Omental fat pad (tissue), 4 donors: ENCODE measurements around the gene APLP2. TPM values are rescaled to one million over a fixed set of nuclear protein-coding genes. Genes with fewer than 3 reads are reported as not detected.
"Not testable (repeated sequence)": the region's sequence is repeated elsewhere in the genome, so short reads cannot be mapped to it uniquely, and the experiment has no call there.

Experiments used
- ATAC-seq: fragments of 150-250 bp; one replicate; pipeline ENCODE4 v1.9.1; 2016; ENCODE audit warnings: mild to moderate bottlenecking, moderate library complexity; ENCODE audit not compliant: low FRiP score
- DNase-seq: peaks from one replicate; pipeline ENCODE4 v3.0.0-alpha.2; 2019; ENCODE audit warnings: low spot score
- total RNA-seq, 4 donors: library from RNA; depleted of rRNA; stranded (reverse); fragments of >200 nt; gene quantifications; one replicate each; pipeline ENCODE4 v1.1.0, GENCODE V29; 2016
- TF ChIP-seq, protein P1 (sequence below), 3 donors: fragments of 450-650 bp; IDR thresholded peaks; one replicate each; pipeline ENCODE4 v1.5.1; 2016 to 2017; ENCODE audit warnings: antibody characterized with exemption in 3 of 3, mild to moderate bottlenecking in 3 of 3, moderate library complexity in 2 of 3

APLP2 gene
- total RNA-seq, 4 donors from 2014 or later: 288 to 530 (median 485) TPM

DNA sequence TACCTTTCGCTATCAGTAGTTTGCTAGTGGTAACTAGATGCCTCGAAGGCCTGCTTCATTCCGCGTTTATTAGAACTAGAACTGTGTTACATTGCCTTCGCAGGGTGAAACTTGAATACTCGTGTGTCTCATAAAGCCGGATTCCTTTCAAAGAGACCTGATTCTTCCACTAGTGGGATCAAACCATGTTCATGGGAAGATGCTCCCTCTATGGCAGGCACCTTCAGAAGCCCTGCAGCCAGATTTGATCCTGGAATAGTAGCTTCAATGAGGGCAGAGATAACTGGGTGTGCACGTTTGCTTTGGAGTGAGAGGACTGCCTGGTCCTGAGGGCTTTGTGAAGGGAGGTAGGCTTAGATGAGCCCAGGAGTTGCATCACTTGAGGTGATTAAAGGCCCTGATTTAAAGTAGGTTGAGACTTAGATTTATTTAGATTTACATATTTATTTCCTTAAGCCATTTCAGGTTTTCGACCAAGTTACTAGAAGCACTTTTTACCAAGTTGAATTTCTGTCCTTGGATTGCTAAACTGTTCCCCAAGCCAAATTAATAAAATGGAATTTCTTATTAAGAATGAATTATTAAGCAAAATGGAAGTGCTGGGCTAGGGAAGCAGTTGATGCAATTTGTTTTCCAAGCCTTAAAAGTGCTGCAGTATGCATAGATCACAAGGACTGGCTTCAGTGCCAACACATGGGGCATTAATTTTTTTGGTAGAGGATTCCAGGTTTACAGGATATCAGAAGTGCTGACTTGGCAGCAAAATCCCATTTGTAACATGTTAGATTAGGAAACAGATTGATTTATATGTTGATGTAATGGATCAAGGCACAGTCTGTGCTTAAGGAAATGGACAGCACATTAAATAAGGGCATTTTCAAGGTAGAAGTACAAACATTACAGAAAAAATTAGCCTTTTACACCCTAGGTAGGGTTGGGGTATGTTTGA, 32.9 kb downstream of the APLP2 start:
- TF ChIP-seq, protein P1, sequence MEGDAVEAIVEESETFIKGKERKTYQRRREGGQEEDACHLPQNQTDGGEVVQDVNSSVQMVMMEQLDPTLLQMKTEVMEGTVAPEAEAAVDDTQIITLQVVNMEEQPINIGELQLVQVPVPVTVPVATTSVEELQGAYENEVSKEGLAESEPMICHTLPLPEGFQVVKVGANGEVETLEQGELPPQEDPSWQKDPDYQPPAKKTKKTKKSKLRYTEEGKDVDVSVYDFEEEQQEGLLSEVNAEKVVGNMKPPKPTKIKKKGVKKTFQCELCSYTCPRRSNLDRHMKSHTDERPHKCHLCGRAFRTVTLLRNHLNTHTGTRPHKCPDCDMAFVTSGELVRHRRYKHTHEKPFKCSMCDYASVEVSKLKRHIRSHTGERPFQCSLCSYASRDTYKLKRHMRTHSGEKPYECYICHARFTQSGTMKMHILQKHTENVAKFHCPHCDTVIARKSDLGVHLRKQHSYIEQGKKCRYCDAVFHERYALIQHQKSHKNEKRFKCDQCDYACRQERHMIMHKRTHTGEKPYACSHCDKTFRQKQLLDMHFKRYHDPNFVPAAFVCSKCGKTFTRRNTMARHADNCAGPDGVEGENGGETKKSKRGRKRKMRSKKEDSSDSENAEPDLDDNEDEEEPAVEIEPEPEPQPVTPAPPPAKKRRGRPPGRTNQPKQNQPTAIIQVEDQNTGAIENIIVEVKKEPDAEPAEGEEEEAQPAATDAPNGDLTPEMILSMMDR (IDR thresholded peaks at IDR 0.05): no peak
- ATAC-seq (peak; percentile 71), DNase-seq (no peak)

DNA sequence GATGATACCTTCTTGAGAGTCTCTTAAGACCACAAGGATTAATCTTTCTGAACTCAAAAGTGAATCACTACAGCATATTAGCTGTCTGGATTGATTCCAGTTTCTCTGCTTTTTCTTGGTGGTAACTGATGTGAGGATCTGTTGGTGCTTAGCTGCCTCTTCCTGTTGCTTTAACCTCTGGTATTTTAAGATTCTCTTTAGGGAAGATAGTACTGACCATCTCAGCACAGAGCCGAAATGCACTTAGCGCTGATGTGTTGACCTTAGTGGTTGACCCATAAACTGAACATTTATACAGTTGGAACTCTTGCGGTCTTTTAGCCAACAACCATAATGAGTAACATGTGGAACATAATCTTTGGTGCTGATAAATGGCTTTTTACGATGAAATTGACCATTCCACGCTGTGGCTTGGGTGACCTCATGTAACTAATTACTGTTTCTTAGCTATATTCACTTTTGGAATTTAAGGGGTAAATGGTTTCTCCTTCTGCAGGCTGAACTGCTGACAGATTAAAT, 33.7 kb downstream of the APLP2 start:
- TF ChIP-seq, protein P1 (IDR thresholded peaks at IDR 0.05): no peak
- peak; percentile 87 for ATAC-seq
- no peak for DNase-seq

DNA sequence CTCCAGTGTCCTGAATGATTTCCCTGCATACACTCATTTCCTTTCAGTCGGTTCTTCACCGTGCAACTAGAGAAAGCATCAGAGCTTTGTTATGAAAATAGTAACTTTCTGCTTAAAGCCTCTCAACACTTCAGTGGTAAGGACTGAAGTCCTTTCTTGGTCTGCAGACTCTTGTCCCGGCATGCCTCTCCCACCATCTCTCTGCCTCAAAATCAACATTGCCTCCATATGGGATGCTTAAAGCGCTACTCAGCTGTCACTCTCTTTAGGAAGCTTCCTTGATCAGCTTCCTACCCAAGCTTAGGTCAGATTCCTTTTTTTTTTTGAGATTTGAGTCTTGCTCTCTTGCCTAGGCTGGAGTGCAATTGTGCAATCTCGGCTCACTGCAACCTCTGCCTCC, 36.7 kb downstream of the APLP2 start:
- no peak for DNase-seq
- TF ChIP-seq, protein P1 (IDR thresholded peaks at IDR 0.05): no peak
- no peak for ATAC-seq

DNA sequence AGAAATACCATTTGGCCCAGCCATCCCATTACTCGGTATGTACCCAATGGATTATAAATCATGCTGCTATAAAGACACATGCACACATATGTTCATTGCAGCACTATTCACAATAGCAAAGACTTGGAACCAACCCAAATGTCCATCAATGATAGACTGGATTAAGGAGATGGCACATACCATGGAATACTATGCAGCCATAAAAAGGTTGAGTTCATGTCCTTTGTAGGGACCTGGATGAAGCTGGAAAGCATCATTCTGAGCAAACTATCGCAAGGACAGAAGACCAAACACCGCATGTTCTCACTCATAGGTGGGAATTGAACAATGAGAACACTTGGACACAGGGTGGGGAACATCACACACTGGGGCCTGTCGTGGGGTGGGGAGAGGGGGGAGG, 39.0 kb downstream of the APLP2 start:
- not testable (repeated sequence) for DNase-seq, ATAC-seq

DNA sequence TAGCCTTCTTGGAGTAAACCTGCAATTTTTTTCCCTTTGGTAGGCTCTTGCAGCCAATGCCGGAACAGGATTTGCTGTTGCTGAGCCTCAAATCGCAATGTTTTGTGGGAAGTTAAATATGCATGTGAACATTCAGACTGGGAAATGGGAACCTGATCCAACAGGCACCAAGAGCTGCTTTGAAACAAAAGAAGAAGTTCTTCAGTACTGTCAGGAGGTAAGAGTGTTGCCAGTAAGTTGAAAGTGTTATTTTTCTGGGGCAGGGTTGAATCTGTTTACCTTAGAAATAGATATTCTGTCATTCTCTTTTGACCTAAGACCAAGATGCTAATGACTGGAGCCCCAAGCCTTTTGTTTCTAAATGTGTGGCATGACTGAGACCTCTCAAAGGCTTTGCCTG, 39.7 kb downstream of the APLP2 start:
- no peak for ATAC-seq
- no peak for DNase-seq
- TF ChIP-seq, protein P1 (IDR thresholded peaks at IDR 0.05): no peak

DNA sequence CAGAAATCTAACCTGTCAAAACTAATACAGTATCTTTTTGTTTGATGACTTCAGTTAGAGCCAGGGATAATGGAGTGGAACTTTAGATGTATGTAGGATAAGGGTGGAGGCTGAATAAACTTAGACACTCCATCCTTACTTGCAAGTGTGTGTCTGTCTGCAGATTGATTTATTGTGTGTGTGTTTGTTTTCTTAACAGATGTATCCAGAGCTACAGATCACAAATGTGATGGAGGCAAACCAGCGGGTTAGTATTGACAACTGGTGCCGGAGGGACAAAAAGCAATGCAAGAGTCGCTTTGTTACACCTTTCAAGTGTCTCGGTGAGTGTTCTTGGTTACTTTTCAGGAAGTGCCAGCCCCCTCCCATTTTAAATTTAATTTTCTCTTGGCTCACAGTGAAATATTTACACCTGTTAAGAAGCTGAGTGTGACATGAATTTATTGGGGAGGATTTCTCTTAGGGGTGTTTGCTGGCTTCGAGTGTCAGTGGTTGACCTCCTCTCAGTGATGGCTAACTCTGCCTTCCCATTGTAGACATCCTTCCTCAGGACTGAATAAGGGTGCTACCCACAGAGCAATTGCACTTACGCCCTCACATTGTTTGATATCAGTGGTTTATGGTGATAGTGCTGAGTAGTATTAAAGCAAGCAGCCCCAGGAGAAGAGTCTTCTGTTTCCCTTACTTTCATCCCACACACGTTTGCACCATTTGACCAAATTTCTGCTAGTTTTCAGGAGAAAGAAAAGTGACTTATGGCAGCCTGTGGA, 40.8 kb downstream of the APLP2 start:
- TF ChIP-seq, protein P1 (IDR thresholded peaks at IDR 0.05): no peak
- ATAC-seq (no peak), DNase-seq (no peak)

DNA sequence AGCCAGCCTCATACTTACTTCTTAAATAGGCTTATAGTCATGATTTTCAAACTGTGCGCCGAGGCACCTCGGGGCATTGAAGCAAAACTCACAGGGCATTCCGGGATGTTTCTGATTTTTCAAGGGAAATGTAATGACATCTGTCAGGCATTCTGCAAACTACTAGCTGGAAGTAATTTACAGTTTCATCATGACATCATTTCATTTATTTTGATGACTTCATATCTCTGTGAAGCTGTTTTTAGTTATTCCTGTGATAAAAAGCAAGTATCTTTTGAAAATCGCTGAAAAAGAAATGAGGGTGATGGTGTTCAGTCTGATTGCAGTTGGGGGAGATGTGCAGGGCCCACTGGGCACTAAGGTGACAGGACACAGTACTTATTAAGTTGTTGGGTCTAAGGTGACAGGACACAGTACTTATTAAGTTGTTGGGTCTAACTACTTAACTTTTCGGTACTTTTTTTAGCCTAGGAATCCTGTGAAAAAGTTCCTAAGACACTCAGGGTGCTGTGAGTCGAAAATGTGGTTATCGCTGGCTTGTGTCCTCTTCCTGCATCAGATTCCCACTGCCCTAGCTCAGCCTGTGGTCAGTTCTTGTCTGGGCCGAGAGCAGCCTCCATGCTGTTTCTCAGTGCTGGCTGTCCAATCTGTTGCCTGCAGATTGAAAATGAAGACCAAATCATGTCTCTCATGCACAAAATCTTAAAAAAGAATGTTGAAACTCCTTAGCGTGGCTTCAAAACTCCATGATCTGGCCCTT, 42.6 kb downstream of the APLP2 start:
- DNase-seq (no peak), ATAC-seq (no peak)
- TF ChIP-seq, protein P1 (IDR thresholded peaks at IDR 0.05): no peak
